Stimulated activated CD4-positive, alpha-beta T cell treated with anti-CD3 and anti-CD28 coated beads, Interleukin-4, amount 100 ng/mL, for 1 hour (primary cell): ENCODE data around the gene C2CD3.

Experiments
- DNase-seq: peaks from one replicate; pipeline ENCODE4 v3.0.0-alpha.2; 2020

The C2CD3 gene

GRCh38 chr11:74170694-74171629, at the start of gene C2CD3, which contains the start of gene PPME1:
Gene C2CD3 (minus strand): TSS chr11:74171002. CDS start chr11:74170792, 210 bp downstream.
Gene PPME1 (plus strand): TSS chr11:74171289. CDS start chr11:74171422, 133 bp downstream.
- DNase-seq, result peak; percentile 94

DNA sequence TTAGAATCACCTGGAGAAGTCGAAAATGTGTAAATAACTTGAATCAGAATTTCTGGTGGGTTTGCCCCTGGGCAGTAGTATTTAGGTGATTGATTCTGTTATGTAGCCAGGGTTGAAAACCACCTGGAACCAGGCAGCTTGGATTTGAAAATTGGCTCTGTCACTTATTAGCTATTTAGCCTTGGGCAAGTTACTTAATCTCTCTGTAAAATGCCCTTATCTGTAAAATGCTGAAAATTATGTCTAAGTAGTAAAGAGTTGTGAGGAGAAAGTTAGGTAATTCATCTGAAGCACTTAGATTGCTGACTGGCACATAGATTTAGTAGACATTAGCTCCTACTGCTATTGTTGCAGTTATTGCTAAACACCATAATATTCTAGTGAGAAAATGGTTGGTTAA, 49.6 kb upstream of the C2CD3 start:
- no peak for DNase-seq

DNA sequence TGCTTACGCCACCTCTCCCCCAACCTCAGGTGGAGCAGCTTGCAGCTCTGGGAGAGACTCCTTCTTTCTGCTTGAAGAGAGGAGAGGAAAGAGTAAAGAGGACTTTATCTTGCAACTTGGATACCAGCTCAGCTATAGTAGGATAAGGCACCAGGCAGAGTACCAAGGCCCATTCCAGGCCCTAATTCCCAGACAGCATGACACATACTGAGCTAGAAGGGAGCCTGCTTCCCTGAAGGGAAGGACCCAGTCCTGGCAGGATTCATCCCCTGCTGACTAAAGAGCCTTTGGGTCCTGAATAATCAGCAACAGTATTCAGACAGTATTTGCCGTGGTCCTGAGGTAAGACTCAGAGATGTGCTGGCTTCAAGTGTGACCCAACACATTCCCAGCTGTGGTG, 41.7 kb upstream of the C2CD3 start:
- no peak for DNase-seq

DNA sequence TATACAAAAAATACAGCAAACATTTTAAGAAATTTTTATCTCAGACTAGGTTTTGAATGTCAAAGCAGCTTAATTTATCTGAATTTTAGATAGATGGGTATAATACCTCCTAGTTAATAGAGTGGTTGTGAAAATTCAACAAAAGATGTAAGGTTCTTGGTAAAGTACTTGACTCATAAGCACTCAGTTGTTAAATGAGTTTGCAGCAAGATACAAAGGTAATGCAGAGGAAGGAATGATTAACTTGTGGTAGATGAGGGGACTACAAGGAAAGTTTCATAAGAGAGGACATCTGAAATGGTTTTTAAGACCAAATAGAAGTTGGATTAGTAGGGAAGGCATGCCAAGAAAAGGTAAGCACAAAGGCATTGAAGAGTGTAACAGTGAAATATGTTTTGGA, 37.7 kb upstream of the C2CD3 start:
- DNase-seq, result no peak

DNA sequence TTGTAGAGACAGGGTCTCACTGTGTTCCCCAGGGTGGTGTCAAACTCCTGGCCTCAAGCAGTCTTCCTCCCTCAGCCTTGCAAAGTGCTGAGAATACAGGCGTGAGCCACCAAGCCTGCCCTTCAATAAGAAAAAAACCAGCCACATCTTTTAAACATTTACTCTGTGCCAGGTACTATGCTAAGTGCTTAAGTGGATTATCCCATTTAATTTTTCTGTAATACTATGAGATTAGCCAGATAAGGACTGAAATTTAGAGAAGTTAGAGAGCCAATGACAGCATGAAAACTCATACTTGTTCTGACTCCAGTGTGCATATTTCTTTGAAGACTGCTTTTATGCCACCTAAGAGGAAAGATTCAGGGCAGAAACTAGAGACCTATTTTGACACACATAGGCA, 35.9 kb upstream of the C2CD3 start:
- DNase-seq, result no peak

DNA sequence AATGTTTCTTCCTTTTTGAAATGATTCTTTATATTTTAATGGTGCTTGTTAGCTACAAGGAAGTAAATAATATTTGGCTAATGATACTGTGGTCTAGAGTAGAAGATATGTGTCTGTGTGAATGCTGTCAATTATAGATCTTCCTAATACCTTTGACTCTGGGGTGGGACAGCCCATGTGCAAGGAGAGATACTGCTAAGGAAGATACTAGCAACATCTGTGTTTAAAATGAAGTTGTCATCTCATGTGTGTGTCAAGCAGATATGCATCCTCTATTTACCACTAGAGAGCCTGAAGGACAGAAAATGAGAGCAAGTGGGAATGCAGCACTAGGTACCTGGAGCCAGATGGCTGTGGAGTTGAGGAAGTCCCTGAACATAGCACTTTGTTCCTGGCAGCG, 34.4 kb upstream of the C2CD3 start:
- DNase-seq, result no peak

DNA sequence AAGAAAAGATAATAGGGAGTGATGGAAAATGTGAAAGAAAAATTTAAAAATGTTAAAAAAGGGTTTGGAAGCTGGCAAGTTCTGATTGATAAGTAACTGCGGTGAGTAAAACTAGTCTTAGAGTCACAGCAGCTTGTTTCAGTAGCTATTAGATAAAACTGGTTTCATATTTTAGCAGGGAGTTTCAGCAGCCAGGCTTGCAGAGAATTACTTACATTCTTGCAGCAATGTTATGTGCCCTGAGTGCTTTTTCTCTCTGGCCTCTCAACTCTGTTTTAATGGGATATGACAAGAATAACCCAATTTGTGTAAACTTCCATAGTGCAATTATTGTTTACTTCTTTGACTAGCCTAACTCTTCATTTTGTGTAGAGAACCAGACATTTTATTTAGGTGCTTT, 33.9 kb upstream of the C2CD3 start:
- no peak for DNase-seq

DNA sequence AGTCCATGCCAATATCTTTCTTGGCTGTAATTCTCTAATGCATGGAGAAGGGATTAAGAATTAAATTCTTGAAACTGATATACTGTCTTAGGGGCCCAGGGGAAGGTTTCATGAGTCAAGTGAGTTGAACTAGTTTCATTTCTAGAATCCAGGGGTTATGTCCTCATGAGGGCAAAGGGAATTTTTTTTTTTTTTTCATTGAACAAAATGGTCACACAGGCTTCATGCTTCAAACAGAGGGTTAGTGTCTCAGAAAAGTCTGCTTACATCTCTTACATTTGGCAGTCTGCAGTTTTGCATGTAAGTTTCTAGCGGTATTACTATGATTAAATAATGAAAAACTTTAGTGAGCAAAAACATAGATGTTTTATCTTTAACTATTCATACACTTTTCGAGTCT, 33.2 kb upstream of the C2CD3 start:
- no peak for DNase-seq

GRCh38 chr11:74196781-74197486, 26.1 kb upstream of the C2CD3 start:
- DNase-seq, result no peak

DNA sequence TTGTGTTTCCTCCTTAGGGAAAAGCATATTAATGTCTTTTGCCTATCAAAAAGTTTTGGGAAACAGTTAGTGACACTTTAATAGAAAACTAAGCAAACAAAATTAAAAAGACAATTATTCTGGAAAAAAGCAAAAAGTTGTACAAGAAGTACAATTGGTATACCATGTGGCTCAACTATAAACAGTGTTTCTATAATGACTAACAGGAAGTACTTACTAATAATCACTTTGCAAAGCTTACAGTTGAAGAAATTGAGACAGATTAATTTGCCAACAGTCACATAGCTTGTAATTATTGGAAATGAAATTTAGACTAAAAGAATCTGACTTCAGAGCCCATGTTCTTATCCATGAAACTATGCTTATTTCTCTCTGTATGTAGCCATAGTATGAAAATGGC, 25.0 kb upstream of the C2CD3 start:
- DNase-seq, result no peak

GRCh38 chr11:74185695-74186094, 14.9 kb upstream of the C2CD3 start:
- DNase-seq, result no peak

GRCh38 chr11:74185285-74185684, 14.5 kb upstream of the C2CD3 start:
- DNase-seq, result no peak

GRCh38 chr11:74182635-74183034, 11.8 kb upstream of the C2CD3 start:
- DNase-seq, result no peak

DNA sequence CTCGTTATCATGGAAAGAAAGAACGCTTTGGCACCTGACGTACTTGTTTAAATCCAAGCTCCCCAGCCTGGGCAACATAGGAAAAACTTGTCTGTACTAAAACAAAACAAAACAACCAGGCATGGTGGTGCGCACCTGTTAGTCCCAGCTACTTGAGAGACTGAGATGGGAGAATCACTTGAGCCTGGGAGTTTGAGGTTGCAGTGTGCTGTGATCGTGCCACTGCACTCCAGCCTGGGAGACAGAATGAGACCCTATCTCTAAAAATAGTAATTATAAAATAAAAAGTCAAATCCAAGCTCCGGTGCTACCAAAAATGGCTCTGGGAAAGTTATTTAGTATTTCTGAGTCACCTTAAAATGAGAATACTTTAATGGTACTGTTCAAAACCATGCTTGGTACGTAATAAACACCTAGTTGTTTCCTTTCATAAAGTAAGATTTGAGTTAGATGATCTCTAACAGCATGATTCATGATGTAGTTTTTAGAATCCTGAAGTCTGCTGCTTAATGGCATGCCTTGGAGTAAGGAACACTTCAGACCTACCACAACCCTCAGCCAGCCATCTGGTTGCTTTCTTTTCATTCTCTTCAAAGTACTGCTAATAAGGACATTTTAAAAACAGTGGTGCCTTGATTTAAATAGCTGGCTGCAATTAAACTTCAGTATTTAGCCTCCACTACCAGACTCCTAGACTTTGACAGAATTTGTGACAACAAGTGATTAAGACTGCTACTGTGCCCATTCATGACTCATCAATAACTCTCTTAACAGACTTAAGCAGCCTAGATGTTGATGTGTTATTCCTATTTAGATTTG, 8.6 kb upstream of the C2CD3 start:
- DNase-seq, result no peak

GRCh38 chr11:74175920-74176319, 5.1 kb upstream of the C2CD3 start:
- no peak for DNase-seq

DNA sequence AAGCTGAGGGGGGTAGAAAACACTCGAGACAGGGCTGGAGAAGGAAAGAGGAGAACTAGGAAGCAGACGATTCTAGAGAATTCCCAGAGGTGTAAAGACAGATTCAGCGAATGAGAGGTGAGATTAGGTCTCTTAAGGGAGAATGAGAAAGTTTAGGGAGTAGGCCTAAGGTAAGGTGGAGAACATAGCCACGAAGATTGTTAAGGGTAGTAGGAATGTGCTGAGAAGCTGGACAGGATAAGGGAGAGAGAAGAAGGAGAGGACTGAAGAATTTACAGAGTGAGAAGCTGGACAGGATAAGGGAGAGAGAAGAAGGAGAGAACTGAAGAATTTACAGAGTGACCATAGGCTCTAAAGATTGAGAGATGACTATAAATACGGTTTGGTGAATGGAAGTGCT, 1.2 kb upstream of the C2CD3 start:
- no peak for DNase-seq

DNA sequence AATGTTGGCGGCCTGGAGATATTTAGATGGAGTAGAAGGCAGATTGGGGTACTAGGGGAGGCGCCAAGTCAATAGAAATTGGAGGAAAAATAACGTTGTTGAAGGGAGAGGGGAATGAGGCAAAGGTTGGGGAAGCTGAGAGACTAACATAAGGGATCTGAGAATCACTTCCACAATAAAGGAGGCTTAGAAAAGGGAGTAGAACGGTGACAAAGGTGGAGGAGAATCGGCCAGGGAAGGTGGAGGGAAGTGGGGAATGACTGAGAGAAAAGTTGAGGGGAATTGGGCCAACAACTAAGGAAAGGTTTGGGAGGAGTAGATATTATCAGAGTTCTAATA, 797 bp upstream of the C2CD3 start:
- no peak for DNase-seq

GRCh38 chr11:74169738-74170458, 904 bp downstream of the C2CD3 start:
- DNase-seq, result no peak

- no peak for DNase-seq
These were observed 2.0 kb downstream of the C2CD3 start for GRCh38 chr11:74168838-74169237.

- no peak for DNase-seq
These were observed 7.9 kb downstream of the C2CD3 start for GRCh38 chr11:74162681-74163467.

- DNase-seq, result no peak
These were observed 11.2 kb downstream of the C2CD3 start for GRCh38 chr11:74159642-74160041.

DNA sequence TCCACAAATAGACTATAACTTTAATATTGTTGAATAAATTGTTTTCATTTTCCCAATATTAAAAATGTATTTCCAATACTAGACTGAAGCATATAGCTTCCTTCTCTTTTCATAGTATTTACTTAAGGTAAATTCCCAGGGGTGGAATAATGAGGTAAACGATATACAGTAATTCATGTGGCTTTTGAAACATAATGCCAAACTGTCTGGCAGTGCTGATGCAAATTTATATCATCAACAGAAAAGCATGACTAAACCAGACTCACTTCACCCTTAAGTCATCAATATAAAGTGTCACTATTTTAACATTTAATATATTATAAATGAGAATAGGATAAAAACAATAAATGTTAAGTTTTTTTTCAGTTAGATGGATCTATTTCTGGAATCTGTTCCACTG, 13.6 kb downstream of the C2CD3 start:
- no peak for DNase-seq
